ENCODE measurements around the gene GSG1L.

GSG1L gene

GRCh38 chr16:27820646-27821345 lies 242.7 kb downstream of the GSG1L start:
- TF ChIP-seq CTCF (IDR thresholded peaks at IDR 0.05; ENCODE audit: low read depth, low read length), result no peak
- no peak overlapping the region for H3K4me3 ChIP-seq (replicated peaks in 1 of 2; ENCODE audit: low read depth in 2 of 2, low read length in 2 of 2)

GRCh38 chr16:27819881-27820610 lies 243.5 kb downstream of the GSG1L start:
- DNase-seq (ENCODE audit: low read depth in 2 of 2), result no peak
- H3K4me3 ChIP-seq (replicated peaks in 1 of 2; ENCODE audit: low read depth in 2 of 2, low read length in 2 of 2), result no peak overlapping the region
- TF ChIP-seq CTCF (IDR thresholded peaks at IDR 0.05; ENCODE audit: low read depth, low read length), result no peak

More at GRCh38 chr16:27820646-27821345, 242.7 kb downstream of the GSG1L start:
- no peak for DNase-seq (ENCODE audit: low read depth in 2 of 2)

- TF ChIP-seq CTCF (IDR thresholded peaks at IDR 0.05; ENCODE audit: low read depth, low read length), result no peak
- no peak overlapping the region for H3K4me3 ChIP-seq (replicated peaks in 1 of 2; ENCODE audit: low read depth in 2 of 2, low read length in 2 of 2)
- no peak for DNase-seq (ENCODE audit: low read depth in 2 of 2)
These were observed 244.2 kb downstream of the GSG1L start for GRCh38 chr16:27819356-27819755.

GRCh38 chr16:27818246-27818645 lies 245.3 kb downstream of the GSG1L start:
- no peak for TF ChIP-seq CTCF (IDR thresholded peaks at IDR 0.05; ENCODE audit: low read depth, low read length)
- no peak overlapping the region for H3K4me3 ChIP-seq (replicated peaks in 1 of 2; ENCODE audit: low read depth in 2 of 2, low read length in 2 of 2)
- no peak for DNase-seq (ENCODE audit: low read depth in 2 of 2)

GRCh38 chr16:27817038-27817437 lies 246.5 kb downstream of the GSG1L start:
- no peak for DNase-seq (ENCODE audit: low read depth in 2 of 2)
- TF ChIP-seq CTCF (IDR thresholded peaks at IDR 0.05; ENCODE audit: low read depth, low read length), result no peak
- no peak overlapping the region for H3K4me3 ChIP-seq (replicated peaks in 1 of 2; ENCODE audit: low read depth in 2 of 2, low read length in 2 of 2)

GRCh38 chr16:27816561-27816960 lies 247.0 kb downstream of the GSG1L start:
- H3K4me3 ChIP-seq (replicated peaks in 1 of 2; ENCODE audit: low read depth in 2 of 2, low read length in 2 of 2), result no peak overlapping the region
- no peak for TF ChIP-seq CTCF (IDR thresholded peaks at IDR 0.05; ENCODE audit: low read depth, low read length)
- no peak for DNase-seq (ENCODE audit: low read depth in 2 of 2)
